HCT116 (cell line): ENCODE results near the gene LSMEM2. TPM values are rescaled to one million over a fixed set of nuclear protein-coding genes. Genes with fewer than 3 reads are reported as not detected.

Experiments used
- ATAC-seq: fragments of 200-7000 bp; cut with Tn5 transposase; 2 replicates; pipeline ENCODE4 v1.9.1; 2020; ENCODE audit warnings: mild to moderate bottlenecking, moderate library complexity
- BruUV-seq: library from RNA; stranded (reverse); fragments of 400-500 nt; replicated peaks from 2 replicates; lab custom pipeline; 2021; lab: Mats Ljungman, UMichigan
- CTCF ChIA-PET: fragments of 300-600 bp; sonication (Branson Sonifier 250); formaldehyde crosslinking; loops from one replicate; lab custom pipeline; 2021; ENCODE audit warnings: antibody characterized with exemption; lab: Charles Lee
- POLR2A ChIA-PET: fragments of 300-600, 350-600 bp; sonication (Branson Sonifier 250); formaldehyde crosslinking; loops from one replicate; lab custom pipeline; 2021; ENCODE audit warnings: antibody characterized with exemption; lab: Charles Lee
- RAD21 ChIA-PET, 2 experiments: fragments of 300-600 bp; sonication (Branson Sonifier 250); formaldehyde crosslinking; loops; one replicate each; lab custom pipeline; 2023; ENCODE audit warnings: low total read pairs in 2 of 2; ENCODE audit not compliant: uncharacterized antibody in 2 of 2, unreplicated experiment in 2 of 2, low non-redundant PET in 1 of 2; lab: Charles Lee
- DNase-seq: peaks from one replicate; pipeline ENCODE4 v3.0.0-alpha.2; 2010; ENCODE audit warnings: low read depth, low spot score
- H2AFZ ChIP-seq: fragments of 200-600 bp; shearing (Covaris generic), sonication (generic); 2 replicates; pipeline ENCODE4 v1.6.1; 2017; ENCODE audit warnings: low read depth, mixed run types, mixed read lengths, antibody characterized with exemption, low read length; ENCODE audit not compliant: poor library complexity, severe bottlenecking
- H3K27ac ChIP-seq: 2 replicates; pipeline ENCODE4 v1.5.1; 2012; ENCODE audit warnings: low read depth, low read length
- H3K27me3 ChIP-seq: fragments of 200-600 bp; sonication (generic); 2 replicates; pipeline ENCODE4 v1.6.1; 2016; ENCODE audit warnings: mixed run types, low read length, mixed read lengths; ENCODE audit not compliant: insufficient read depth
- H3K36me3 ChIP-seq, 2 experiments: fragments of 200-500 bp in 1 of 2; fragments of 200-600 bp in 1 of 2; sonication (Bioruptor generic) in 1 of 2; sonication (generic) in 1 of 2; 2 replicates each; pipeline versions ENCODE4 v1.5.1 to v1.6.1; 2014 to 2016; ENCODE audit warnings: low read length in 2 of 2, inconsistent platforms in 1 of 2, mixed read lengths in 1 of 2, mixed run types in 1 of 2; ENCODE audit not compliant: insufficient read depth in 2 of 2, control insufficient read depth in 1 of 2
- H3K4me1 ChIP-seq, 2 experiments: fragments of 200-600 bp in 1 of 2; sonication (generic) in 1 of 2; 2 replicates each; pipeline versions ENCODE4 v1.5.1 to v1.6.1; 2012 to 2017; ENCODE audit warnings: low read length in 2 of 2, inconsistent platforms in 1 of 2, mild to moderate bottlenecking in 1 of 2, mixed read lengths in 1 of 2, mixed run types in 1 of 2, moderate library complexity in 1 of 2; ENCODE audit not compliant: insufficient read depth in 2 of 2, control insufficient read depth in 1 of 2
- H3K4me2 ChIP-seq: fragments of 200-600 bp; sonication (generic); 2 replicates; pipeline ENCODE4 v1.6.1; 2017; ENCODE audit warnings: mixed run types, low read length, mixed read lengths
- H3K4me3 ChIP-seq, 2 experiments: fragments of 200-600 bp in 1 of 2; sonication (generic) in 1 of 2; replicated peaks in 1 of 2; 2 replicates each; pipeline ENCODE4 v1.5.1; 2011 to 2016; ENCODE audit warnings: low read length in 2 of 2, control low read depth in 1 of 2, low read depth in 1 of 2, mild to moderate bottlenecking in 1 of 2, mixed read lengths in 1 of 2, mixed run types in 1 of 2
- H3K79me2 ChIP-seq: fragments of 200-600 bp; sonication (generic); 2 replicates; pipeline ENCODE4 v1.6.1; 2017; ENCODE audit warnings: mild to moderate bottlenecking, mixed run types, low read length, moderate library complexity, mixed read lengths; ENCODE audit not compliant: insufficient read depth
- H3K9ac ChIP-seq: fragments of 200-600 bp; sonication (generic); 2 replicates; pipeline ENCODE4 v1.6.1; 2016; ENCODE audit warnings: low read length, mixed read lengths
- H3K9me2 ChIP-seq: fragments of 200-600 bp; sonication (generic), shearing (Covaris generic); 2 replicates; pipeline ENCODE4 v1.6.1; 2017; ENCODE audit warnings: mixed run types, mild to moderate bottlenecking, moderate library complexity; ENCODE audit not compliant: insufficient read depth
- H3K9me3 ChIP-seq, 2 experiments: fragments of 200-500 bp in 1 of 2; fragments of 200-600 bp in 1 of 2; sonication (Bioruptor generic) in 1 of 2; sonication (generic) in 1 of 2; 2 replicates each; pipeline ENCODE4 v1.6.1; 2014 to 2017; ENCODE audit warnings: low read length in 2 of 2, mixed read lengths in 2 of 2, inconsistent platforms in 1 of 2, low read depth in 1 of 2, mild to moderate bottlenecking in 1 of 2, mixed run types in 1 of 2, moderate library complexity in 1 of 2; ENCODE audit not compliant: control insufficient read depth in 1 of 2, insufficient read depth in 1 of 2
- H4K20me1 ChIP-seq: fragments of 200-600 bp; sonication (generic), shearing (Covaris generic); 2 replicates; pipeline ENCODE4 v1.6.1; 2017; ENCODE audit warnings: mixed run types, mild to moderate bottlenecking, moderate library complexity; ENCODE audit not compliant: insufficient read depth
- ATF3 ChIP-seq: IDR thresholded peaks from 2 replicates; pipeline ENCODE4 v1.6.1; 2012
- CEBPB ChIP-seq: IDR thresholded peaks from 2 replicates; pipeline ENCODE4 v1.6.1; 2012; ENCODE audit warnings: low read depth
- CTCF ChIP-seq, 3 experiments: fragments of 200-600 bp in 1 of 3; sonication (generic) in 1 of 3; IDR thresholded peaks in 2 of 3; conservative IDR thresholded peaks in 1 of 3; 2 replicates each; pipeline ENCODE4 v1.5.1; 2012 to 2017; ENCODE audit warnings: low read depth in 2 of 3, low read length in 2 of 3, antibody characterized with exemption in 1 of 3, borderline replicate concordance in 1 of 3, control low read depth in 1 of 3, mild to moderate bottlenecking in 1 of 3, mixed read lengths in 1 of 3, mixed run types in 1 of 3, moderate library complexity in 1 of 3; ENCODE audit not compliant: insufficient read depth in 1 of 3
- EGR1 ChIP-seq: IDR thresholded peaks from 2 replicates; pipeline ENCODE4 v1.6.1; 2012; ENCODE audit warnings: low read depth
- ELF1 ChIP-seq: IDR thresholded peaks from 2 replicates; pipeline ENCODE4 v1.6.1; 2012; ENCODE audit warnings: low read depth, borderline replicate concordance
- EZH2 ChIP-seq: fragments of 200-600 bp; sonication (generic); IDR thresholded peaks from 2 replicates; pipeline ENCODE4 v1.6.1; 2017; ENCODE audit warnings: antibody characterized with exemption, mixed run types
- FOSL1 ChIP-seq: IDR thresholded peaks from 2 replicates; pipeline ENCODE4 v1.6.1; 2012; ENCODE audit warnings: low read depth
- MAX ChIP-seq: IDR thresholded peaks from 2 replicates; pipeline ENCODE4 v1.6.1; 2012
- RAD21 ChIP-seq: IDR thresholded peaks from 2 replicates; pipeline ENCODE4 v1.6.1; 2012; ENCODE audit warnings: low read depth, mild to moderate bottlenecking
- REST ChIP-seq: IDR thresholded peaks from 2 replicates; pipeline ENCODE4 v1.6.1; 2012; ENCODE audit warnings: low read depth
- SP1 ChIP-seq: IDR thresholded peaks from 2 replicates; pipeline ENCODE4 v1.6.1; 2012; ENCODE audit warnings: low read depth
- SRF ChIP-seq: IDR thresholded peaks from 2 replicates; pipeline ENCODE4 v1.6.1; 2012; ENCODE audit warnings: low read depth
- TCF7L2 ChIP-seq: IDR thresholded peaks from 2 replicates; pipeline ENCODE4 v1.7.0; 2011; ENCODE audit warnings: borderline replicate concordance, inconsistent platforms; ENCODE audit not compliant: insufficient read depth, insufficient read length; ENCODE audit errors: extremely low read depth
- YY1 ChIP-seq: IDR thresholded peaks from 2 replicates; pipeline ENCODE4 v1.6.1; 2011; ENCODE audit warnings: low read length, low read depth, moderate library complexity, mild to moderate bottlenecking; ENCODE audit not compliant: insufficient replicate concordance; ENCODE audit errors: extremely low read depth
- ZFX ChIP-seq: fragments of 450-650 bp; IDR thresholded peaks from 2 replicates; pipeline ENCODE4 v1.6.1; 2017
- intact Hi-C: fragments of 100-400 bp; cut with micrococcal nuclease; formaldehyde crosslinking; loops from 2 replicates; pipeline ENCODE4 v1.10.0; 2022
- total RNA-seq: library from RNA; stranded (reverse); gene quantifications from one replicate; pipeline ENCODE4 v1.2.1, GENCODE V29; 2021; ENCODE audit not compliant: unreplicated experiment

LSMEM2 gene
- total RNA-seq, 1 experiment from 2014 or later, result not detected

- Histone ChIP-seq H3K36me3 (no peaks in the 10 kb centered on the region), H2AFZ (no peak overlapping the region), H4K20me1 (no peaks in the 10 kb centered on the region), H3K9me2 (no peaks in the 10 kb centered on the region), H3K4me3 (peak overlapping the region; percentile 43 to 57), H3K9me3 (no peaks in the 10 kb centered on the region), H3K4me2 (peak overlapping the region; percentile 96), H3K9ac (peak overlapping the region; percentile 56), H3K27ac (no peak overlapping the region), H3K79me2 (no peaks in the 10 kb centered on the region), H3K4me1 (peaks cover 45 to 57% of the 10 kb centered on the region in 2 experiments), H3K27me3 (no peaks in the 10 kb centered on the region)
- POLR2A ChIA-PET, result no interaction called here
- no peak for DNase-seq
- BruUV-seq, result no TSS peak
- ATAC-seq, result no peak
- RAD21 ChIA-PET, result no interaction called here
- TF ChIP-seq EGR1, result no peak
- TF ChIP-seq ZFX, result no peak
- TF ChIP-seq TCF7L2, result no peak
- TF ChIP-seq CTCF (IDR thresholded peaks at IDR 0.05 in 2 of 3, conservative IDR thresholded peaks at IDR 0.05 in 1 of 3; ENCODE audit: borderline replicate concordance in 1 of 3, insufficient read depth in 1 of 3, low read depth in 2 of 3, low read length in 2 of 3), result no peak
- no peak for TF ChIP-seq ATF3
- TF ChIP-seq CEBPB, result no peak
- TF ChIP-seq YY1, result no peak
- TF ChIP-seq FOSL1, result no peak
- no peak for TF ChIP-seq ELF1
- no peak for TF ChIP-seq SRF
- no peak for TF ChIP-seq SP1
- no peak for TF ChIP-seq RAD21
- no peak for TF ChIP-seq REST
- TF ChIP-seq EZH2, result no peak
- TF ChIP-seq MAX, result no peak
- CTCF ChIA-PET, result interaction anchor here (1.8 to 2.4 kb wide), 2 partner anchors 13 to 79 kb away, joined by 8 to 9 read pairs; no protein-coding TSS in a partner anchor
- intact Hi-C loops, result loop anchor here (1.0 to 5.0 kb wide), 4 partner anchors 46 to 151 kb away; no protein-coding TSS in a partner anchor
Measured at GRCh38 chr3:50273689-50274065, 5.2 kb upstream of the LSMEM2 start.
